Esophagus (tissue), 2 donors: ENCODE data around the gene GLI3. TPM values are rescaled to one million over a fixed set of nuclear protein-coding genes. Genes with fewer than 3 reads are reported as not detected.
A peak's percentile ranks its signal among the peaks of the same experiment; 100 is the strongest.

Experiments used
- H3K27ac ChIP-seq, 2 donors: one replicate each; pipeline ENCODE4 v1.5.1; 2013; ENCODE audit warnings: low read depth in 2 of 2, mild to moderate bottlenecking in 2 of 2, inconsistent platforms in 1 of 2, low read length in 1 of 2, moderate library complexity in 1 of 2
- H3K27me3 ChIP-seq, 2 donors: one replicate each; pipeline ENCODE4 v1.6.1; 2013; ENCODE audit warnings: low read length in 2 of 2, control low read depth in 1 of 2, mild to moderate bottlenecking in 1 of 2; ENCODE audit not compliant: insufficient read depth in 2 of 2, control insufficient read depth in 1 of 2
- H3K36me3 ChIP-seq, 2 donors: one replicate each; pipeline ENCODE4 v1.6.1; 2013; ENCODE audit warnings: low read length in 1 of 2; ENCODE audit not compliant: control insufficient read depth in 2 of 2, insufficient read depth in 2 of 2
- H3K4me1 ChIP-seq, 2 donors: one replicate each; pipeline ENCODE4 v1.6.1; 2013; ENCODE audit warnings: low read length in 1 of 2; ENCODE audit not compliant: control insufficient read depth in 2 of 2, insufficient read depth in 2 of 2
- H3K4me3 ChIP-seq, 2 donors: one replicate each; pipeline ENCODE4 v1.5.1; 2013; ENCODE audit warnings: low read length in 2 of 2, mild to moderate bottlenecking in 2 of 2, low read depth in 1 of 2, moderate library complexity in 1 of 2
- H3K9me3 ChIP-seq, 2 donors: one replicate each; pipeline ENCODE4 v1.6.1; 2013; ENCODE audit warnings: mild to moderate bottlenecking in 2 of 2, low read depth in 1 of 2, low read length in 1 of 2, moderate library complexity in 1 of 2; ENCODE audit not compliant: control insufficient read depth in 2 of 2, insufficient read depth in 1 of 2
- WGBS, 2 donors: extraction: QIAGEN DNeasy Blood & Tissue Kit; methylation state at CpG; one replicate each; pipeline ENCODE4 v1.1.7; 2013; 5-methylcytosine and 5-hydroxymethylcytosine counted together
- polyA plus RNA-seq, 2 donors: library from polyadenylated mRNA; stranded (reverse); fragments of 200-250 nt; gene quantifications; one replicate each; pipeline ENCODE4 v1.2.3, GENCODE V29; 2013
- donor health status: healthy with polysubstance abuse.
- donor health status: Bipolar disorder and iron deficiency.

The GLI3 gene
- polyA plus RNA-seq, 2 donors = 1.0 to 1.8 TPM

- H3K4me3 ChIP-seq = no peak overlapping the region
- WGBS, 2 donors = 31 to 39% methylated on average over 15 of the region's 15 CpGs
- no peaks in the 10 kb centered on the region for H3K27me3 ChIP-seq
Measured at GRCh38 chr7:42238709-42239366, 1.8 kb upstream of the GLI3 start.

DNA sequence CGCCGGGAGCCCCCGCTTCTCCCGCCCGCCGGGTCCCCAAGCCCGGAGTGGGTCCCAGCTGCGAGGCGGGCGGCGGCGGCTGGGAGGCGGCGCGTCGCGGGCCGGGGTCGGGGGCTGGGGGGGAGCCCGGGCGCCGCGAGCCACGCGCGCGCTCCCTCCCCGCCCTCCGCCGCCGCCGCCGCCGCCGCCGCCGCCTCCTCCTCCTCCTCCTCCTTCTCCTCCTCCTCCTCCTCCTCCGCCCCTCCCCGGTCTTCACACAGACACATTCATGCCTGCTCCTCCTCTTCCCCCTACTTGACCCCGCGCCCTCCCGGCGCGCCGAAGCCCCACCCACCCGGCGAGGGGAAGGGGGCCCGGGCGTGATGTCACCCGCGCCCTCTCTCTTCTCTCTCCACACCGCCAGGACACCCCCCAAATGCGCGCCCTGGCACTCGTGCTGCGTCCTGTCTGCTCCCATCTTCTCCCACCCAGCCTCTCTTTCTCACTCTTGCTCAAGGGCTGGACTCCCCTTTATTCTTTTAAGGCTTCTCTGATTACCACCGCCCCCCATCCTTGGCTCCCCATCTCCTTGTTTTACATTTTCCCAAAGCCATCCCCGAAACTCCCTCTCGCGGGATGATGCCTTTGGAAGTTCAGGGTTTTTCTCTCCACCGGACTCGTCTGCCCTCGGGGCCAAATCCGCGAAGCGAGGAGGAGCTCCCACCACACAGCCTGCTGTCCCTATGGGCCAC is 967 bp upstream of the GLI3 start:
- Histone ChIP-seq H3K9me3 (no peaks in the 10 kb centered on the region), H3K4me3 (peak overlapping the region; percentile 78 to 81), H3K27ac (peak overlapping the region; percentile 95), H3K36me3 (no peaks in the 10 kb centered on the region), H3K4me1 (no peaks in the 10 kb centered on the region), H3K27me3 (no peaks in the 10 kb centered on the region)
- WGBS, 2 donors = 3 to 5% methylated on average over 30 to 57 of the region's 66 CpGs

More at GRCh38 chr7:42238709-42239366, 1.8 kb upstream of the GLI3 start:
- no peaks in the 10 kb centered on the region for H3K9me3 ChIP-seq
- H3K36me3 ChIP-seq = no peaks in the 10 kb centered on the region
- H3K27ac ChIP-seq = peak overlapping the region; percentile 69 to 95
- no peaks in the 10 kb centered on the region for H3K4me1 ChIP-seq

DNA sequence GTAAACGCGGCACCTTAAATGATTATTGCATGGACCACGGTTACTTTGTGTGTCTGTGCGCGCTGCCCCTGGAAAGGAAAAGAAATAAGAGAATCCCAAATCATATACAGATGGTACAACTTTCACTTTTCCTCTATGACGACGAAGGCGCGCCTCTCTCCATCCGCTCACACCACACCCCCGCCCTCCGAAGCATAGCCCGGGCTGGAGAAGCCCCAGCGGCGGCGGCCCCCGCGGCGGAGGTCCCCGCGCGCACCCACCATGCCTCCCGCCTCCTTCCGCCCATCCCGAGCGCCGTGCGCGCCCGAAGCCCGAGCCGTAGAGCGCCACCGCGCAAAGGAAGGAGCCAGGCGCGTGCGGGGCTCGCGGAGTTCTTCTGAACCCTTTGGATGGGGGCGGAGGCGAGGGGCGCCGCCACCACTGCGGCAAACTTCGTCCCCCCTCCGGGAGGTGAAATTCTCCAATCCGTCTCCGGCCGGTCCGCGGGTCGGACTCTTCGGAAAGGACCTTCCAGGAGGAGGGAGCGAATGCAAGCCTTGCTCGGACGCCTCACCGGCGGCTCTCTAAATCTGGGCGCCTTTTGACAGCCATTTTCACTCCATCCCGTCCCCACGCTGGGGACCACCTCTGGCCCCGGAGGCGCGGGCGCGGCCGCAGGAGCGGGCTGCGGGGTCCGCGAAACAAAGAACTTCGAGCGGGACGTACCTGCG is 588 bp downstream of the GLI3 start:
- no peaks in the 10 kb centered on the region for H3K9me3 ChIP-seq
- H3K27me3 ChIP-seq = no peaks in the 10 kb centered on the region
- H3K4me1 ChIP-seq = peaks cover 0 to 2% of the 10 kb centered on the region in 2 donors
- no peaks in the 10 kb centered on the region for H3K36me3 ChIP-seq
- peak overlapping the region; percentile 95 for H3K27ac ChIP-seq
- peak overlapping the region; percentile 78 to 81 for H3K4me3 ChIP-seq
- WGBS, 2 donors = 1% methylated on average over 75 to 76 of the region's 76 CpGs

DNA sequence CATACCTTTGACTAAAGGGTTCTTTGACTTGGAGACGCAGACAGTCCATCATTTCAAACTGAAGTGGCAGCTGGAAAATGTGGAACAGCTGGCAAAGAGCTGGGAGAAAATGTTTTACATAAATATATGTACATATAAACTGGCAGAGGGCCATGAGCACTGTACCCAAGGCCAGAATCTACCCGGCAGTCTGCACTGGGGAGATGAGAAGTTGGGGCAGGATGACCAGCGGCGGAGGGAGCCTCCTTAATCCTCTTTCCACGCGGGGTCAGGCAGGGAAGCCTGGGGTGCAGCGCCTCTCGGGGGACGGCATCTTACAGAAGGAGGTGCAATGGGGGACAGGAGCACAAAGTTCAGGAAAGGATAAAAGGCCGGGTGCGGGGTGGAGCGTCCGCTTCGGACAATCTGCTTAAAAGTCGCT is 1.3 kb downstream of the GLI3 start:
- no peaks in the 10 kb centered on the region for H3K27me3 ChIP-seq
- WGBS, 2 donors = 6 to 7% methylated on average over 15 of the region's 15 CpGs

GRCh38 chr7:42234736-42235135 is 2.3 kb downstream of the GLI3 start:
- no peaks in the 10 kb centered on the region for H3K27me3 ChIP-seq
- H3K4me1 ChIP-seq = peaks cover 0 to 2% of the 10 kb centered on the region in 2 donors
- no peak overlapping the region for H3K27ac ChIP-seq
- 52 to 55% methylated on average over 3 of the region's 3 CpGs for WGBS, 2 donors
- no peak overlapping the region for H3K4me3 ChIP-seq
- no peaks in the 10 kb centered on the region for H3K9me3 ChIP-seq
- no peaks in the 10 kb centered on the region for H3K36me3 ChIP-seq

More for the DNA sequence above, 1.3 kb downstream of the GLI3 start:
- Histone ChIP-seq H3K4me1 (peaks cover 0 to 2% of the 10 kb centered on the region in 2 donors), H3K36me3 (no peaks in the 10 kb centered on the region), H3K9me3 (no peaks in the 10 kb centered on the region), H3K4me3 (peak overlapping the region; percentile 78 to 81), H3K27ac (peak overlapping the region; percentile 41 to 95)

- H3K36me3 ChIP-seq = no peaks in the 10 kb centered on the region
- H3K27me3 ChIP-seq = no peaks in the 10 kb centered on the region
- H3K4me1 ChIP-seq = peaks cover 0 to 2% of the 10 kb centered on the region in 2 donors
- WGBS, 2 donors = 27 to 38% methylated on average over 3 of the region's 3 CpGs
- no peak overlapping the region for H3K27ac ChIP-seq
- no peaks in the 10 kb centered on the region for H3K9me3 ChIP-seq
- H3K4me3 ChIP-seq = no peak overlapping the region
Measured at GRCh38 chr7:42233695-42234331, 3.2 kb downstream of the GLI3 start.

DNA sequence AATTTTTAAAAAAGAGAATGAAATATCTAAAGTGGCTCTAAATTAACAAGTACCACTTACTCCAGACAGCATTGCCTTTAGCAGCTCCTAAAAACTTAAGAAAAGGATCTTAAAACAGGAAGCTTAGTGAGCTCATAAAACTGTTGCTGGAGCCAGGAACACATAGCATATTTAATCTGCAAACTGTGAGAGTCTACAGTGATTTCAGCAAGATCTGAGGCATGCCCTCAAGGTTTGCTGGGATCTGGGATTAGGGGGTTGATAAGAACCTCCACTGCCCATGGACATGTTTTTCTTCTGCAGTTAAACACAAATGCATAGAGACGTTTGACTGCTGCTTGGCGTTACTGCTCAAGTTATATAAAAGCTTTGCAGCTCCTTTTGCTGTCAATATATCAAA is 3.8 kb downstream of the GLI3 start:
- H3K4me1 ChIP-seq = peaks cover 0 to 3% of the 10 kb centered on the region in 2 donors
- H3K36me3 ChIP-seq = no peaks in the 10 kb centered on the region
- H3K27me3 ChIP-seq = no peaks in the 10 kb centered on the region
- WGBS, 2 donors = 17 to 30% methylated on average over 2 of the region's 2 CpGs
- H3K27ac ChIP-seq = no peak overlapping the region
- no peaks in the 10 kb centered on the region for H3K9me3 ChIP-seq
- no peak overlapping the region for H3K4me3 ChIP-seq

- Histone ChIP-seq H3K27me3 (no peaks in the 10 kb centered on the region), H3K4me1 (peaks cover 0 to 4% of the 10 kb centered on the region in 2 donors), H3K36me3 (no peaks in the 10 kb centered on the region), H3K27ac (no peak overlapping the region), H3K9me3 (no peaks in the 10 kb centered on the region), H3K4me3 (no peak overlapping the region)
- WGBS, 2 donors = 38 to 53% methylated on average over 4 of the region's 4 CpGs
Measured at GRCh38 chr7:42232275-42232674, 4.7 kb downstream of the GLI3 start.

- Histone ChIP-seq H3K27me3 (no peaks in the 10 kb centered on the region), H3K36me3 (no peaks in the 10 kb centered on the region), H3K9me3 (no peaks in the 10 kb centered on the region), H3K4me3 (no peak overlapping the region), H3K4me1 (peaks cover 0 to 4% of the 10 kb centered on the region in 2 donors), H3K27ac (no peak overlapping the region)
- WGBS, 2 donors = 35 to 39% methylated on average over 1 of the region's 1 CpG
Measured at GRCh38 chr7:42231043-42231787, 5.8 kb downstream of the GLI3 start.
